ENCODE results near the gene DCHS2.

The DCHS2 gene

GRCh38 chr4:154192585-154192984, 299.0 kb downstream of the DCHS2 start:
- DNase-seq = no peak
- Histone ChIP-seq H3K4me3 (ENCODE audit: low read depth, low read length) (no peak overlapping the region), H3K14ac (ENCODE audit: low read length) (no peak overlapping the region), H4K91ac (ENCODE audit: low read depth, low read length) (no peak overlapping the region), H3K4me2 (ENCODE audit: low read length) (no peak overlapping the region), H4K8ac (ENCODE audit: low read depth, low read length) (no peak overlapping the region), H2AFZ (ENCODE audit: insufficient read depth, low read length, poor library complexity) (no peak overlapping the region), H2BK120ac (ENCODE audit: insufficient read depth, low read length, poor library complexity) (no peak overlapping the region), H4K12ac (ENCODE audit: low read depth, low read length) (no peak overlapping the region), H3K27ac (ENCODE audit: low read depth, low read length) (no peak overlapping the region), H3K36me3 (ENCODE audit: control insufficient read depth in 1 of 2, insufficient read depth in 2 of 2, low read length in 2 of 2) (no peaks in the 10 kb centered on the region), H2BK12ac (ENCODE audit: low read length) (no peak overlapping the region), H2BK5ac (ENCODE audit: low read depth, low read length, poor library complexity) (no peak overlapping the region), H3K9me3 (ENCODE audit: insufficient read depth, low read depth, low read length) (peaks cover 2% of the 10 kb centered on the region), H3K4ac (ENCODE audit: low read depth, low read length) (no peak overlapping the region), H3K79me1 (ENCODE audit: low read length) (no peaks in the 10 kb centered on the region), H3K4me1 (ENCODE audit: control insufficient read depth in 1 of 2, insufficient read depth in 2 of 2, low read length in 2 of 2) (no peaks in the 10 kb centered on the region), H3K79me2 (ENCODE audit: control insufficient read depth, insufficient read depth, low read length, poor library complexity) (no peaks in the 10 kb centered on the region), H3K9ac (ENCODE audit: low read length) (no peak overlapping the region), H3K27me3 (ENCODE audit: insufficient read depth, low read length) (no peaks in the 10 kb centered on the region), H3K18ac (ENCODE audit: low read length) (no peak overlapping the region), H3K23ac (ENCODE audit: low read length) (no peak overlapping the region), H2AK5ac (ENCODE audit: low read length) (no peak overlapping the region)
- no CpG with 5 or more reads among the region's 8 CpGs for WGBS (ENCODE audit: extremely low coverage, insufficient coverage, insufficient read length)

- Histone ChIP-seq H3K4me3 (ENCODE audit: low read depth, low read length) (no peak overlapping the region), H3K9ac (ENCODE audit: low read length) (no peak overlapping the region), H3K36me3 (ENCODE audit: control insufficient read depth in 1 of 2, insufficient read depth in 2 of 2, low read length in 2 of 2) (no peaks in the 10 kb centered on the region), H3K14ac (ENCODE audit: low read length) (no peak overlapping the region), H2AFZ (ENCODE audit: insufficient read depth, low read length, poor library complexity) (no peak overlapping the region), H3K27ac (ENCODE audit: low read depth, low read length) (no peak overlapping the region), H2BK12ac (ENCODE audit: low read length) (no peak overlapping the region), H3K9me3 (ENCODE audit: insufficient read depth, low read depth, low read length) (peaks cover 2% of the 10 kb centered on the region), H2BK5ac (ENCODE audit: low read depth, low read length, poor library complexity) (no peak overlapping the region), H3K18ac (ENCODE audit: low read length) (no peak overlapping the region), H3K27me3 (ENCODE audit: insufficient read depth, low read length) (no peaks in the 10 kb centered on the region), H4K12ac (ENCODE audit: low read depth, low read length) (no peak overlapping the region), H3K79me1 (ENCODE audit: low read length) (no peaks in the 10 kb centered on the region), H3K23ac (ENCODE audit: low read length) (no peak overlapping the region), H3K4me1 (ENCODE audit: control insufficient read depth in 1 of 2, insufficient read depth in 2 of 2, low read length in 2 of 2) (no peaks in the 10 kb centered on the region), H3K79me2 (ENCODE audit: control insufficient read depth, insufficient read depth, low read length, poor library complexity) (no peaks in the 10 kb centered on the region), H2AK5ac (ENCODE audit: low read length) (no peak overlapping the region), H4K91ac (ENCODE audit: low read depth, low read length) (no peak overlapping the region), H4K8ac (ENCODE audit: low read depth, low read length) (no peak overlapping the region), H3K4ac (ENCODE audit: low read depth, low read length) (no peak overlapping the region), H2BK120ac (ENCODE audit: insufficient read depth, low read length, poor library complexity) (no peak overlapping the region), H3K4me2 (ENCODE audit: low read length) (no peak overlapping the region)
- DNase-seq = peak in 1 of 2 donors; percentile 2
- WGBS (ENCODE audit: extremely low coverage, insufficient coverage, insufficient read length) = no CpG with 5 or more reads among the region's 4 CpGs
Measured at GRCh38 chr4:154189346-154189745, 302.3 kb downstream of the DCHS2 start.

- H3K4me2 ChIP-seq (ENCODE audit: low read length) = no peak overlapping the region
- no peak overlapping the region for H4K12ac ChIP-seq (ENCODE audit: low read depth, low read length)
- no peak overlapping the region for H2BK5ac ChIP-seq (ENCODE audit: low read depth, low read length, poor library complexity)
- no peaks in the 10 kb centered on the region for H3K36me3 ChIP-seq (ENCODE audit: control insufficient read depth in 1 of 2, insufficient read depth in 2 of 2, low read length in 2 of 2)
- no peak overlapping the region for H3K9ac ChIP-seq (ENCODE audit: low read length)
- H3K4ac ChIP-seq (ENCODE audit: low read depth, low read length) = no peak overlapping the region
- WGBS (ENCODE audit: extremely low coverage, insufficient coverage, insufficient read length) = no CpG with 5 or more reads among the region's 3 CpGs
- no peaks in the 10 kb centered on the region for H3K9me3 ChIP-seq (ENCODE audit: insufficient read depth, low read depth, low read length)
- no peak overlapping the region for H2AFZ ChIP-seq (ENCODE audit: insufficient read depth, low read length, poor library complexity)
- no peak overlapping the region for H2BK120ac ChIP-seq (ENCODE audit: insufficient read depth, low read length, poor library complexity)
- DNase-seq = no peak
- H3K18ac ChIP-seq (ENCODE audit: low read length) = no peak overlapping the region
- no peak overlapping the region for H3K4me3 ChIP-seq (ENCODE audit: low read depth, low read length)
- no peaks in the 10 kb centered on the region for H3K79me2 ChIP-seq (ENCODE audit: control insufficient read depth, insufficient read depth, low read length, poor library complexity)
- no peak overlapping the region for H2BK12ac ChIP-seq (ENCODE audit: low read length)
- no peak overlapping the region for H3K23ac ChIP-seq (ENCODE audit: low read length)
- H4K91ac ChIP-seq (ENCODE audit: low read depth, low read length) = no peak overlapping the region
- H3K14ac ChIP-seq (ENCODE audit: low read length) = no peak overlapping the region
- no peak overlapping the region for H2AK5ac ChIP-seq (ENCODE audit: low read length)
- no peak overlapping the region for H3K27ac ChIP-seq (ENCODE audit: low read depth, low read length)
- H3K27me3 ChIP-seq (ENCODE audit: insufficient read depth, low read length) = no peaks in the 10 kb centered on the region
- H3K4me1 ChIP-seq (ENCODE audit: control insufficient read depth in 1 of 2, insufficient read depth in 2 of 2, low read length in 2 of 2) = no peaks in the 10 kb centered on the region
- no peaks in the 10 kb centered on the region for H3K79me1 ChIP-seq (ENCODE audit: low read length)
- H4K8ac ChIP-seq (ENCODE audit: low read depth, low read length) = no peak overlapping the region
Measured at GRCh38 chr4:154186888-154187287, 304.7 kb downstream of the DCHS2 start.

GRCh38 chr4:154186035-154186434, 305.6 kb downstream of the DCHS2 start:
- Histone ChIP-seq H2AFZ (ENCODE audit: insufficient read depth, low read length, poor library complexity) (no peak overlapping the region), H3K9ac (ENCODE audit: low read length) (no peak overlapping the region), H3K18ac (ENCODE audit: low read length) (no peak overlapping the region), H3K79me2 (ENCODE audit: control insufficient read depth, insufficient read depth, low read length, poor library complexity) (no peaks in the 10 kb centered on the region), H3K9me3 (ENCODE audit: insufficient read depth, low read depth, low read length) (no peaks in the 10 kb centered on the region), H3K4me3 (ENCODE audit: low read depth, low read length) (no peak overlapping the region), H2BK120ac (ENCODE audit: insufficient read depth, low read length, poor library complexity) (no peak overlapping the region), H3K79me1 (ENCODE audit: low read length) (no peaks in the 10 kb centered on the region), H2BK12ac (ENCODE audit: low read length) (no peak overlapping the region), H2AK5ac (ENCODE audit: low read length) (no peak overlapping the region), H2BK5ac (ENCODE audit: low read depth, low read length, poor library complexity) (no peak overlapping the region), H3K36me3 (ENCODE audit: control insufficient read depth in 1 of 2, insufficient read depth in 2 of 2, low read length in 2 of 2) (no peaks in the 10 kb centered on the region), H4K91ac (ENCODE audit: low read depth, low read length) (no peak overlapping the region), H3K27me3 (ENCODE audit: insufficient read depth, low read length) (no peaks in the 10 kb centered on the region), H3K4me2 (ENCODE audit: low read length) (no peak overlapping the region), H3K14ac (ENCODE audit: low read length) (no peak overlapping the region), H3K27ac (ENCODE audit: low read depth, low read length) (no peak overlapping the region), H3K4me1 (ENCODE audit: control insufficient read depth in 1 of 2, insufficient read depth in 2 of 2, low read length in 2 of 2) (no peaks in the 10 kb centered on the region), H4K8ac (ENCODE audit: low read depth, low read length) (no peak overlapping the region), H4K12ac (ENCODE audit: low read depth, low read length) (no peak overlapping the region), H3K4ac (ENCODE audit: low read depth, low read length) (no peak overlapping the region), H3K23ac (ENCODE audit: low read length) (no peak overlapping the region)
- no peak for DNase-seq
- WGBS (ENCODE audit: extremely low coverage, insufficient coverage, insufficient read length) = no CpG with 5 or more reads among the region's 6 CpGs
